Chondrocyte (in vitro differentiated cells): Measurements from ENCODE around the gene IKZF1. TPM values are rescaled to one million over a fixed set of nuclear protein-coding genes. Genes with fewer than 3 reads are reported as not detected.

Experiments used
- DNase-seq: peaks from one replicate; pipeline ENCODE4 v3.0.0; 2021; ENCODE audit warnings: mixed read lengths, low spot score
- H3K27ac Mint-ChIP-seq: one replicate; pipeline ENCODE4 v1.8.0; 2021; ENCODE audit warnings: mild to moderate bottlenecking, moderate library complexity, mixed read lengths; ENCODE audit not compliant: unreplicated experiment
- H3K27me3 Mint-ChIP-seq: 2 replicates; pipeline ENCODE4 v1.8.0; 2021; ENCODE audit warnings: low read depth, mixed read lengths
- H3K36me3 Mint-ChIP-seq: 2 replicates; pipeline ENCODE4 v1.8.0; 2021; ENCODE audit warnings: low read depth, mixed read lengths
- H3K4me1 Mint-ChIP-seq: 2 replicates; pipeline ENCODE4 v1.8.0; 2021; ENCODE audit warnings: low read depth, mild to moderate bottlenecking, mixed read lengths
- H3K4me3 Mint-ChIP-seq: one replicate; pipeline ENCODE4 v1.8.0; 2021; ENCODE audit warnings: mild to moderate bottlenecking, moderate library complexity, mixed read lengths; ENCODE audit not compliant: unreplicated experiment
- H3K9me3 Mint-ChIP-seq: 2 replicates; pipeline ENCODE4 v1.8.0; 2021; ENCODE audit warnings: low read depth, mixed read lengths
- CTCF ChIP-seq: fragments of 200-600 bp; sonication (generic); IDR thresholded peaks from 2 replicates; pipeline ENCODE4 v1.5.0; 2021; ENCODE audit warnings: antibody characterized with exemption, mild to moderate bottlenecking, moderate library complexity
- total RNA-seq: library from RNA; stranded (reverse); gene quantifications from 3 replicates; pipeline ENCODE4 v1.2.1, GENCODE V29; 2021

The IKZF1 gene
- total RNA-seq, 1 donor from 2014 or later: not detected

- Mint-ChIP-seq H3K27ac (no peak overlapping the region), H3K4me3 (no peak overlapping the region), H3K9me3 (no peaks in the 10 kb centered on the region), H3K4me1 (peaks cover 18% of the 10 kb centered on the region), H3K27me3 (no peaks in the 10 kb centered on the region), H3K36me3 (no peaks in the 10 kb centered on the region)
- DNase-seq: no peak
- no peak for TF ChIP-seq CTCF
Observed at GRCh38 chr7:50341724-50342123, 37.2 kb downstream of the IKZF1 start.

DNA sequence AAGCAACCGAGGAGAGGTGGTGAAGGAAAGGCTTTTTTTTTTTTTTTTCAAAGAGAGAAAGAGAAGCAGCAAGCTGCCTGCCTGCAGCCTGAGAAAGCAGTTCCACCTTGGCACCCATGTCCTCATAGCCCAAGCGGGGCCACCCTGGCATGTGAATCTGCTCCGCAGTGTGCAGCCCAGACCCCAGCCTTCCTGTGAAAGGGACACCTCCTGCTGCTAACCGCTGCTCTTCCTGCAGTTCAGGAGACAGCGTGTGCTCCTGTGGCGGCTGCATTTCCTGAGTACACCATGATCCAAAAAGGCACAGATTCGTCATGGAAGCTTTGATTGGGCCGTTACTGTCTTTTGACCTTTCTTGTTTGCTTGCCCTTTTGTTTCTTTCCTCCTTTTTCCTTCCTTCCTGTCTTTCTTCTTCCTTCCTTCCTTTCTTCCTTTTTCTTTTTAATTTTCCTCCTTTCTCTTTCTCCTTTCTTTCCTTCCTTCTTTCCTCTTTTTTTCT lies 38.1 kb downstream of the IKZF1 start:
- H3K4me1 Mint-ChIP-seq: peaks cover 21% of the 10 kb centered on the region
- H3K4me3 Mint-ChIP-seq: peak overlapping the region; percentile 28
- H3K9me3 Mint-ChIP-seq: no peaks in the 10 kb centered on the region
- DNase-seq: no peak
- no peaks in the 10 kb centered on the region for H3K36me3 Mint-ChIP-seq
- no peak for TF ChIP-seq CTCF
- peak overlapping the region; percentile 47 for H3K27ac Mint-ChIP-seq
- no peaks in the 10 kb centered on the region for H3K27me3 Mint-ChIP-seq

DNA sequence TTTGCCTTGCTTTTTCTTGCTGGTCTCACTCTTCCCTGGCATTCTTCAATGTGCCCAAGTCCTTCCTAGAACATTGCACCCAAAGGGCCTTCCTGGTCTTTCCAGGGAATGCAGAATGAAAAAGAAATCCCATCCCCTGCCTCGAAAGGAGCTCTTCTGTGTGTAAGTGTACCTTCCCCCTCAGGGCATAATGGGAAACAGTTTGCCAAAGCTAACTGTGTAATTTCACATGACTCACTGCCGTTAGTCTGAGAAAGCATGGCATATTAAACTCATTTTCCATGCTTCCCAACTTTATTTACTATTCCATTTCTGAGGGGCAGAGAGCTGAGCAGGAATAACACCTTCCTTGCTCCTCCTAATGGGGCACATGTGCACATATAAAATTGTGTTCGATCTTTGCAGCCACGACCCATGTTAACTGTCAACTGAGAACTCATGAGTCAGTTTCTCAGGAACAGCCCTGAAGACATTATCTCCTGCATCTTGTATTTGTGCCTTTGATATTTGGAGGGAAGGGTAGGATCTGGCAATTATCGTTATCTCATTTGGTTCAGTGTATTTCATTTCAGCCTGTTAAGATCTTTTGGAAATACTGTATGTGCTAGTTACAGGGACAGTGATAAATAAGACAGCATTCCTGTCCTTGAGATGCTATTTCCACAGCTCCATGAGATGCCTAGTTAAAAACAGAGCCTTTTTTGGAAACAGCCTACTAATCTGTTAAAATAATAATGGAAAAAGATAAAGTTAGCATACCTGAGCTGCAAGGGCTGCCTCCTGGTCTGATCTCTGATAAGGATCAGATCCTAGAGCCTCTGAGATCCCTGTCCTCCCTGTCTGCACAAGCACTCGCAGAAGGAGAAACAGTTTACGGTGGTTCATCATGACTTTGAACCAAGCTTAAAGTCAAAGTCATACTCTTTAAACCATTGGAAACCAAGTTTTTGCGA lies 42.3 kb downstream of the IKZF1 start:
- no peak for DNase-seq
- H3K27ac Mint-ChIP-seq: peak overlapping the region; percentile 22
- TF ChIP-seq CTCF: no peak
- peaks cover 15% of the 10 kb centered on the region for H3K27me3 Mint-ChIP-seq
- H3K36me3 Mint-ChIP-seq: no peaks in the 10 kb centered on the region
- no peak overlapping the region for H3K4me3 Mint-ChIP-seq
- H3K4me1 Mint-ChIP-seq: peaks cover 21% of the 10 kb centered on the region
- H3K9me3 Mint-ChIP-seq: no peaks in the 10 kb centered on the region

DNA sequence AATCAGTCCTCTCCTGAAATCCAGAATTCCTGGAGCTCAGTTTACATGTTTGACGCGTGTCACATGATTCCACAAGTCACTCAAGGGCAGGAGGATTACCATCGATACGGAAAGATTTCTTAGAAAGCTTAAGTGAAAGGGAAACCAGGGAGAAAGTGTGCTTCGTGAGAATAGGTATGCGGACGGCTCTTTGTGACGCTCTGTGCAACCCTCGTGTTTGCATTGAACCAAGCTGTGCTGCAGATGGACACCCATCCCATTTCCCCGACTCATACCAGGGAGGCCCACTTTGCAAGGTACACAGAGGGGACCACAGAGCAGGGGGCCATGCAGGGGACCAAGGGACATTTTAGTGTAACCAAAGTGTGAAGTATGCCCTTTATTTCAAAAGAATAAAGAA lies 43.2 kb downstream of the IKZF1 start:
- Mint-ChIP-seq H3K27me3 (peaks cover 21% of the 10 kb centered on the region), H3K9me3 (no peaks in the 10 kb centered on the region), H3K4me1 (peaks cover 16% of the 10 kb centered on the region), H3K27ac (no peak overlapping the region), H3K36me3 (no peaks in the 10 kb centered on the region), H3K4me3 (no peak overlapping the region)
- no peak for TF ChIP-seq CTCF
- DNase-seq: no peak

- no peak overlapping the region for H3K27ac Mint-ChIP-seq
- peaks cover 10% of the 10 kb centered on the region for H3K4me1 Mint-ChIP-seq
- peaks cover 29% of the 10 kb centered on the region for H3K27me3 Mint-ChIP-seq
- H3K36me3 Mint-ChIP-seq: no peaks in the 10 kb centered on the region
- H3K9me3 Mint-ChIP-seq: no peaks in the 10 kb centered on the region
- DNase-seq: no peak
- TF ChIP-seq CTCF: no peak
- no peak overlapping the region for H3K4me3 Mint-ChIP-seq
Observed at GRCh38 chr7:50348469-50349162, 44.1 kb downstream of the IKZF1 start.
